ENCODE measurements around the gene MRPL19. TPM values are rescaled to one million over a fixed set of nuclear protein-coding genes. Genes with fewer than 3 reads are reported as not detected.
"Not testable (repeated sequence)": the region's sequence is repeated elsewhere in the genome, so short reads cannot be mapped to it uniquely, and the experiment has no call there.

MRPL19 gene
- total RNA-seq, 1 donor from 2014 or later = 166 TPM

DNA sequence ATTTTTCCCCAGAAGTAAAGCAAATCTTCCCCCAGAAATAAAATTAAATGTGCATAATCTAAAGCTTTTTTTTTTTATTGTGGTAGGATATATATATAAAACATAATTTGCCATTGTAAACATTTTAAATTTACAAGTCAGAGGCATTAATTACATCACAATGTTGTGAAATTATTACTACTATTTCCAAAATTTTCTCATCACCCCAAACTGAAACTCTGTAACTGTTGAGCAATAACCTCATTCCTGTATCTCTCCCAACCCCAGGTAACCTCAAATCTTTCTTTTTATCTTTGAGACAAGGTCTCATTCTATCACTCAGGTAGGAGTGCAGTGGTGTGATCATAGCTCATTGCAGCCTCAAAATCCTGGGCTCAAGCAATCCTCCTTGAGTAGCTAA lies 11.2 kb downstream of the MRPL19 start:
- TF ChIP-seq, protein P1, sequence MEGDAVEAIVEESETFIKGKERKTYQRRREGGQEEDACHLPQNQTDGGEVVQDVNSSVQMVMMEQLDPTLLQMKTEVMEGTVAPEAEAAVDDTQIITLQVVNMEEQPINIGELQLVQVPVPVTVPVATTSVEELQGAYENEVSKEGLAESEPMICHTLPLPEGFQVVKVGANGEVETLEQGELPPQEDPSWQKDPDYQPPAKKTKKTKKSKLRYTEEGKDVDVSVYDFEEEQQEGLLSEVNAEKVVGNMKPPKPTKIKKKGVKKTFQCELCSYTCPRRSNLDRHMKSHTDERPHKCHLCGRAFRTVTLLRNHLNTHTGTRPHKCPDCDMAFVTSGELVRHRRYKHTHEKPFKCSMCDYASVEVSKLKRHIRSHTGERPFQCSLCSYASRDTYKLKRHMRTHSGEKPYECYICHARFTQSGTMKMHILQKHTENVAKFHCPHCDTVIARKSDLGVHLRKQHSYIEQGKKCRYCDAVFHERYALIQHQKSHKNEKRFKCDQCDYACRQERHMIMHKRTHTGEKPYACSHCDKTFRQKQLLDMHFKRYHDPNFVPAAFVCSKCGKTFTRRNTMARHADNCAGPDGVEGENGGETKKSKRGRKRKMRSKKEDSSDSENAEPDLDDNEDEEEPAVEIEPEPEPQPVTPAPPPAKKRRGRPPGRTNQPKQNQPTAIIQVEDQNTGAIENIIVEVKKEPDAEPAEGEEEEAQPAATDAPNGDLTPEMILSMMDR (IDR thresholded peaks at IDR 0.05) = no peak
- no peak for DNase-seq (ENCODE audit: low spot score in 2 of 2)
- intact Hi-C loops (cut with DNase I) = no loop called here
- Histone ChIP-seq H3K9me3 (peaks cover 0 to 19% of the 10 kb centered on the region in 2 donors), H3K27ac (no peak overlapping the region), H3K27me3 (no peaks in the 10 kb centered on the region), H3K4me3 (no peak overlapping the region), H3K36me3 (peaks cover 43 to 95% of the 10 kb centered on the region in 2 donors), H3K4me1 (no peaks in the 10 kb centered on the region)

DNA sequence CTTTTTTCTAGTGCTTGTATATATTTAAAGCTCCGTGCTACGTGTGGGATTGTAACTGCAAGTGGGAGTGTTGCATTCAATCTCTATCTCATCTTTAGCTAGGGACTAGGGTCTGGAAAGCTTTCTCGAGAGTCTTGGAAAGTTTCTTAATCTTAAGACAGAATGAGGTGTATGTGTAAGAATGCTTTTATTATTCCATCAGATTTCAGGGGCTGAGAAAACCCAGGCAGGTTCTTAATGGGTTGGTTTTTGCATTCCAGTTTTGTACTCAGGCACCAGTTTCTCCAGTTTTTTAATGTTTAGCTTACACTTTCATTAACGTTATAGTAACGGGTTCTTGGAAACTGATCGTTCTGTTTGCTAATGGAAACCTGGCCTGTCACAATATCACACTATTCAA lies 20.3 kb downstream of the MRPL19 start:
- Histone ChIP-seq H3K27ac (no peak overlapping the region), H3K4me3 (no peak overlapping the region), H3K4me1 (no peaks in the 10 kb centered on the region), H3K27me3 (no peaks in the 10 kb centered on the region), H3K9me3 (no peaks in the 10 kb centered on the region), H3K36me3 (peaks cover 27 to 53% of the 10 kb centered on the region in 2 donors)
- TF ChIP-seq, protein P1 (IDR thresholded peaks at IDR 0.05) = no peak
- intact Hi-C loops (cut with DNase I) = no loop called here
- DNase-seq (ENCODE audit: low spot score in 2 of 2) = no peak

DNA sequence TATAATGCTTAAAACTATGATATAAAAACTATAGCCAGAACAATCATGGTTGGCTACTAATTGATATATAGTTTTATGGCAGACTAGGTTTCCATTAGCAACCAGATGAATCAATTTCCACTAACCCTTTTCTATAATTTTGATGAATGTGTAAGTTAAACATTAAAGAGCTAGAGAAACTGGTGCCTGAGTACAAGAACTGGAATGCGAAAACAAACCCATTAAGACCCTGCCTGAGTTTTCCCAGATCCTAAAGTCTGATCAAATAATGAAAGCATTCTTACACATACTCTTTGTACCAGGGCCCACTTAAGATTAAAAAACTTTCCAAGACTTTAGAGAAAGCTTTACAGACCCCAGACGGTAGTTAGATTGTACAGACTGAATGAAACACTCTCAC lies 21.3 kb downstream of the MRPL19 start:
- H3K9me3 ChIP-seq = no peaks in the 10 kb centered on the region
- TF ChIP-seq, protein P1 (IDR thresholded peaks at IDR 0.05) = no peak
- no peaks in the 10 kb centered on the region for H3K27me3 ChIP-seq
- H3K27ac ChIP-seq = no peak overlapping the region
- DNase-seq (ENCODE audit: low spot score in 2 of 2) = no peak
- H3K4me3 ChIP-seq = no peak overlapping the region
- H3K36me3 ChIP-seq = peaks cover 28 to 51% of the 10 kb centered on the region in 2 donors
- no peaks in the 10 kb centered on the region for H3K4me1 ChIP-seq
- intact Hi-C loops (cut with DNase I) = no loop called here

DNA sequence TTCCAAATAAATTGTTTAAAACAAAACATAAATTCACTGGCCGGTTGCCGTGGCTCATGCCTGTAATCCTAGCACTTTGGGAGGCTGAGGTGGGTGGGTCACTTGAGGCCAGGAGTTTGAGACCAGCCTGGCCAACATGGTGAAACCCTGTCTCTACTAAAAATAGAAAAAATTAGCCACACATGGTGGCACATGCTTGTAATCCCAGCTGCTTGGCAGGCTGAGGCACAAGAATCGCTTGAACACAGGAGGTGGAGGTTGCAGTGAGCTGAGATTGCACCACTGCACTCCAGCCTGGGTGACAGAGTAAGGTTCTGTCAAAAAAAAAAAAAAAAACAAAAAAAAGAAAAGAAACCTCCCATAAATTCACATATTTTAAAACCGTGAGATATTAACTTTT lies 28.8 kb downstream of the MRPL19 start:
- H3K4me1 ChIP-seq; H3K4me3 ChIP-seq; H3K27me3 ChIP-seq; H3K27ac ChIP-seq; H3K9me3 ChIP-seq; intact Hi-C loops (cut with DNase I); DNase-seq (ENCODE audit: low spot score in 2 of 2): not testable (repeated sequence)
- H3K36me3 ChIP-seq = peaks cover 8 to 17% of the 10 kb centered on the region in 2 donors

DNA sequence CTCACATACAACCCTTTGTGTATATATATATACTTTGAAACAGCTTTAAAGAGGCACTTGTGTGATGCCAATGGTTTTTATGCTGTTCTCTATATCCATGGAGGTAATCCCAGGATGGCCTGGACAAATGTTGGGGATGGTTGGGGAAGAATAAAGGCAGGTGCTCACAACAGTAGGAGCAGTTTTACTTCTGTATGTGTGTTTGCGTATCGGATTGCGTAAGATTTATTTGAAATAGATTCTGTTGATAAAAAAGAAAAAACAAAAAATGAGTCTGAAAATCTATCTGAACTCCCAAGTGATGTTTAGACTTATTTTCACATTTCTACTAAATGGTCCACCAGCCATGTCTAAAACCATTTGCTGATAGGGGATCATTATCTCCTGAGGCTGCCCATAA lies 29.3 kb downstream of the MRPL19 start:
- Histone ChIP-seq H3K4me1 (no peaks in the 10 kb centered on the region), H3K4me3 (no peak overlapping the region), H3K36me3 (peaks cover 12% of the 10 kb centered on the region in 2 donors), H3K27me3 (no peaks in the 10 kb centered on the region), H3K9me3 (no peaks in the 10 kb centered on the region), H3K27ac (no peak overlapping the region)
- no peak for DNase-seq (ENCODE audit: low spot score in 2 of 2)
- intact Hi-C loops (cut with DNase I) = loop anchor here (2.0 kb wide), 1 partner anchor 35 kb away; no protein-coding TSS in a partner anchor
- TF ChIP-seq, protein P1 (IDR thresholded peaks at IDR 0.05) = no peak

DNA sequence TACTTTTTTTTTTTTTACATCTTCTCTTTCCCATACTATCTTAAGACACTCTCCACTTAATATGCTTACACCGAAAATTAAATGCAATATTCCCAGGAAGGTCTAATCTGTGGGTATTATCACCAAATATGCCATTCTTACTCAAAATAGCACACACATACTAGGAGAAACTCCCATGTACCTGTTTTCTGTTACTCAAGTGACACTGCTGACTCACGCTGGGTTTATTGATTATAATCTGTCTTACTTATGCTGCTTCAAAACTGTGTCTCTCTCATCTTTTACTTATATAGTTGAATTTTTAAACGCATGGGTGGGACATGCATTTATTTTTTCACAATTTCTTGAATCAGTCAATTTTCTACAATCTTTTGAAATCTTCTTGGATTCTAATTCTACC lies 29.9 kb downstream of the MRPL19 start:
- peaks cover 10 to 17% of the 10 kb centered on the region in 2 donors for H3K36me3 ChIP-seq
- DNase-seq (ENCODE audit: low spot score in 2 of 2) = no peak
- no peak overlapping the region for H3K4me3 ChIP-seq
- H3K27ac ChIP-seq = no peak overlapping the region
- no peaks in the 10 kb centered on the region for H3K27me3 ChIP-seq
- TF ChIP-seq, protein P1 (IDR thresholded peaks at IDR 0.05) = no peak
- H3K9me3 ChIP-seq = no peaks in the 10 kb centered on the region
- no peaks in the 10 kb centered on the region for H3K4me1 ChIP-seq
- intact Hi-C loops (cut with DNase I) = loop anchor here (2.0 kb wide), 1 partner anchor 36 kb away; no protein-coding TSS in a partner anchor
